GM18508 (cell line): Measurements from ENCODE around the gene PTPRZ1.
A peak's percentile ranks its signal among the peaks of the same experiment; 100 is the strongest.

Source experiments
- ATAC-seq: cut with Tn5 transposase; IDR thresholded peaks from one replicate; pipeline ENCODE4 v1.9.1; 2021; ENCODE audit warnings: moderate number of reproducible peaks; ENCODE audit not compliant: insufficient read depth, unreplicated experiment

The PTPRZ1 gene

DNA sequence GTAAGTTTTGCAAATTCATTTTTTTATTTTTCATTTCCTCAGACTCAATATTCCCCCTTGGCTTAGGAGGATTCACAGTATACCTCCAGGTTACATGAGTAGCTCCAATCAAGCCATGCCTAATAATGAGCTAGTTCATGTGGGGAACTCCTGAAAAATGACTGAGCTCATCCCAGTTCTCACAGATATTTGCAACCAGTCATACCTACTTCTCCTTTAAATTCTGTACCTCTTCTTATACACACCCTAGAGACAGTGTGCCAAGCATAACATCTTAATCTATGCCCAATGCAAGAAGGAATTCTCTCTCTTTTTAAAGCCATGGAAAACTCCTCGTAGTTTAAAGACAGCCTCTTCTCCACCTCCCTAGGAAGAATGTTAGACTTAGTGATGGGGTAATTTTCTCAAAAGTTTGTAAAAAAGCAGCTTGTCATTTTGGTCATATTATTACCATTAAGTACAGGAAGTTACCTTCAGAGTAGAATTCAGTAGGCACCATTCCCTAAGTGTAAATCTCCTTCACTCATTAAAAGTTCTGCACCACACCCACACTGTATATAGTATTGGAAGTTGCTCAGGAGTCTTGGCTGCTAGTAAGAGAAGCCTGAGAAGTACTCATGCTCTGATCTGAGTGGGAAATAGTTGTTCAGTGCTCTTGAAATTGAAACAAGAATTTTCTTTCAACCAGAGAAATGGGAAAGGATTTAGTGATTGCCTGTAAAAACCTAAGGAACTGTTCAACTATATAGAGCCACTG, 72.7 kb downstream of the PTPRZ1 start:
- ATAC-seq = no peak

- ATAC-seq = no peak
Observed at GRCh38 chr7:121953164-121953563, 80.2 kb downstream of the PTPRZ1 start.

DNA sequence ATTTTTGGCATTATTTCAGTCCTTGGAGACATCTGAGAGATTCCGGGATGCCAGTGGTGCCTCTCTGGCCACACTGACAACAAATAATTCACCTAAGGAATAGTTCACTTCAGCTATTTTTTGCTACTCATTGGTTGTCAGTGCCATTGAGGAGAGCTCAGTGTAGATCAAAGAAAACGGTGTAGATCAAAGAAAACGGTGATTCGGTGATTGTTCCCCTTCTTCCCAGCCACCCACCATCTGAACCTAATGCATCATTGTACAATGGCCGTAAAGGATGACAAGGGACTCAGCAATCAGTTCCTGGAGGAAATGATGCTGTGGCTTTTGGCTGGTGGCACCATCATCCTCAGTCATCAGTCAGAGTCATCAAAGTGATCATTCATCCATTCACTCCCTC, 80.6 kb downstream of the PTPRZ1 start:
- ATAC-seq = no peak

- no peak for ATAC-seq
Observed at GRCh38 chr7:121954803-121955202, 81.8 kb downstream of the PTPRZ1 start.

DNA sequence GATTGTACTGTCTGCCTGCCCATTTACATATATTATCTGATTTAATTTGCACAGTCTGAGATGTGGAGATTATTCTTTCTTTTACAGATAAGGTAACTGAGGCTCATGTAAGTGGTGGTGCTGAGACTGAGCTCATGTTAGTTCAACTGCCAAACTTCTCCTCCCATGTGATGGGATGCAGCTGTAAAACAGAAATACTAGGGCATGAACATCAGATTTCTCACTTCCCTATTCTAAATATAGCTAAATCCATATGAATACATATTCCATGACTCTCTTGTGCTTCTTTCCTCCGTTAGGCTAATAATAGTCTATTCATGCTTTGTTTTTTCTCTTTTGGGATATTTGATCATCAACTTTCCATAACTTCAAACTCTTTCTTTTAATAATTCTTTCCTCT, 84.7 kb downstream of the PTPRZ1 start:
- ATAC-seq = no peak

DNA sequence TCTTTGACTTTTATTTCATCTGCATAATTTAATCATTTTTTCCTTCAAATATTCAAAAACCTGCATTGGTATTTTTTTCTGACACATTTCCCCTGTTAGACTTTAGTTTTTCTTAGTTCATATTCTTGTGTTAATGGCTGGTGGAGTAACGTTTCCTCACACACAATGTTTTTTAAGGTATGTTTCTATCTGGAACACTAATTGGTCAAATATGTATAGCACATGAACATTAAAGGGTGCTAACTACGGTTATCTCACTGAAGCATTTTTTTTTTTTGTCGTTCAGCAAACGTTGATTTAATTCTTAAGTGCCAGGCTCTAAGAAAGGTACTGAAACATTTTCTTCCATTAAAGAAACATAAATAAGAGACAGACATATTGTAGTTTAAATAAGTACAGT, 87.7 kb downstream of the PTPRZ1 start:
- no peak for ATAC-seq

- ATAC-seq = no peak
Observed at GRCh38 chr7:121961089-121961867, 88.3 kb downstream of the PTPRZ1 start.

DNA sequence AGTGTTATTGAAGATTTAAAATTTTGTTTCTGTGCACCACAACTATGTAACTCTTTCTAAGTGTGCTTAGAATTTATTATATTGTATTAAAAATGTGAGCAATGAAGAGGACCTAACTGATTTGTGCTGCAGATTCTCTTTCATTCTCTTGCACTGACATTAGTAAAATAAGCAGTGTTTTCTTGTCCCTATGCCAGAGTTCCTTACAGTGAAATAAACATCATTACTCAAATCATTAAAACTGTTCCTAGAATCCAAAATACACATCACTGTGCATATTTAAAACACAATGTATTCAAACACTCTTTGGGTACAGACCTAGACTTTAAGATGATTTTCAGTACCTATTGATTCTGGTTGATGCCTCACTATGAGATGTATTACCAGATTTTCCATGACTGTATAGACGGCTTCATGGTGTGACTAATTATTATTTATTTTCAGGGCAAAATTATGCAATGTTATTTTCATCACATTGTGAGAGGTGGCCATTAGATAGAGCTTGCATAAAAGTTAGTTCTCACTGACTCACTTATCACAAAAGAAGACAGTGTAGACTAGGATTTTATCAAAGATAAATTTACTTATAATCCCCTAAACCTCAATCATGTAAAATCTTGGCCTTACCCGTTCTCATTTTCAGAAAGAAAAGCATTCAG, 93.4 kb downstream of the PTPRZ1 start:
- no peak for ATAC-seq

- ATAC-seq = no peak
Observed at GRCh38 chr7:121966935-121967332, 94.0 kb downstream of the PTPRZ1 start.

- no peak for ATAC-seq
Observed at GRCh38 chr7:121985476-121986030, 112.6 kb downstream of the PTPRZ1 start.

GRCh38 chr7:121992068-121992467, 119.1 kb downstream of the PTPRZ1 start:
- ATAC-seq = no peak

DNA sequence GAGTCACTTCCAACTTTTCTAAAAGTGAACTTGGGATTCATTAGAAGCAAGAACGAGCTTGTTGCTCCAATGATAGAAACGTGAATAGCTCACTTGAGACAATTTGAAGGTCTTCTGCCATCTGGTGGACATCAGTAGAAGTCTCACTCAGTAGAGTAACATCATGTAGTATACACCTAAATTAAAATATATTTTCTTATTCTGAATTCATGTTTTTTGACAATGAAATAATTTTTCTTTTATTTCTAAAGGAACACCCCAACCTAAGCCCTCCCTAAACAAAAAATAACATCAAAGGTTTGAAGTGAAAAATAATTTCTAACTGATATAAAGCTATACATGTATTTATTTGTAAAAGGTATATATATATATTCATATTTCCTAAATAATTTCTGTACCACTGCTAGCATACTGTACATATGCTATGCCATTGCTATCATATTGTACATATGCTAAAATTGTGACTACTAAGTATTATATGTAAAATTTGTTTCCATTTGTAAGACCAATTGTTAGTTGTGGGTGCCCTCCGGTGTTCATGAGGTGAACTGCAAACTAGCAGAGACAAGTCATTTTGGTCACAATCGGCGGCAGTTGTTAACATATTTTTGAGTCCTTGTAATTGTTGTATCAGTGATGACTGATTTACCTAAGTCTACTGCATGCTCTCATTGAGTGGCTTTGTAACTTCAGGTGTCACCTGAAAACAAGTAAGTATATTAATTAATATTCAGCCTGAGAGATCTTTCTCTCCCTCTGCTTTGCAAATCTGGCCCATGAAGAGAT, 121.9 kb downstream of the PTPRZ1 start:
- peak; percentile 97 for ATAC-seq

GRCh38 chr7:122006687-122007086, 133.7 kb downstream of the PTPRZ1 start:
- ATAC-seq = no peak

- ATAC-seq = no peak
Observed at GRCh38 chr7:122010116-122010515, 137.2 kb downstream of the PTPRZ1 start.

DNA sequence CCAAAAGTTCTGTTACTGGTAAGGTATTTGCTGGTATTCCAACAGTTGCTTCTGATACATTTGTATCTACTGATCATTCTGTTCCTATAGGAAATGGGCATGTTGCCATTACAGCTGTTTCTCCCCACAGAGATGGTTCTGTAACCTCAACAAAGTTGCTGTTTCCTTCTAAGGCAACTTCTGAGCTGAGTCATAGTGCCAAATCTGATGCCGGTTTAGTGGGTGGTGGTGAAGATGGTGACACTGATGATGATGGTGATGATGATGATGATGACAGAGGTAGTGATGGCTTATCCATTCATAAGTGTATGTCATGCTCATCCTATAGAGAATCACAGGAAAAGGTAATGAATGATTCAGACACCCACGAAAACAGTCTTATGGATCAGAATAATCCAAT, 140.1 kb downstream of the PTPRZ1 start:
- no peak for ATAC-seq

DNA sequence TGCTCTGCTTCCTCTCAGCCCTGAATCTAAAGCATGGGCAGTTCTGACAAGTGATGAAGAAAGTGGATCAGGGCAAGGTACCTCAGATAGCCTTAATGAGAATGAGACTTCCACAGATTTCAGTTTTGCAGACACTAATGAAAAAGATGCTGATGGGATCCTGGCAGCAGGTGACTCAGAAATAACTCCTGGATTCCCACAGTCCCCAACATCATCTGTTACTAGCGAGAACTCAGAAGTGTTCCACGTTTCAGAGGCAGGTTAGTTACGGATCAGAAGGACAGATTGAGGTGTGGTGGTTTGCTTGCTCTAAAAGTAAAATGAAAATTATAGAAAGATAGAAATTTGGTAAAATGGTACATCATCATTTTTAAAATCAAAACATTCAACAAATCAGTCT, 140.7 kb downstream of the PTPRZ1 start:
- ATAC-seq = no peak

DNA sequence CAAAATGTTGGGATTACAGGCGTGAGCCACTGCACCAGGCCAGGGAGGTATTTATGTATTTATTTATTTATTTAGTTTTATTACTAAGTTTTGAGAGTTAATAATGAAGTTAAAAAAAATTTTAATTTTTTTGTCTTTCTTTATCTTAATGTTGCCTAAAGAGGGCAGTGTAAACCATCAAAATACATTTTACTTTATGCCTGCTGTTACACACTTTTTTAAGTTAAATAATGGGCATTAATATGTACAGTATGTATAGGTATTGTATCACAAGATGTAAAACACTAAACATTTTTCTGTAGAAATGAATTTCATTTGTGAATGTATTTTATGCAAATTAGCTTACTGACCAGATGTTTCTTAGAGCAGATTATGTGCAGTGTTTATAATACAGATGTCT, 141.7 kb downstream of the PTPRZ1 start:
- no peak for ATAC-seq

DNA sequence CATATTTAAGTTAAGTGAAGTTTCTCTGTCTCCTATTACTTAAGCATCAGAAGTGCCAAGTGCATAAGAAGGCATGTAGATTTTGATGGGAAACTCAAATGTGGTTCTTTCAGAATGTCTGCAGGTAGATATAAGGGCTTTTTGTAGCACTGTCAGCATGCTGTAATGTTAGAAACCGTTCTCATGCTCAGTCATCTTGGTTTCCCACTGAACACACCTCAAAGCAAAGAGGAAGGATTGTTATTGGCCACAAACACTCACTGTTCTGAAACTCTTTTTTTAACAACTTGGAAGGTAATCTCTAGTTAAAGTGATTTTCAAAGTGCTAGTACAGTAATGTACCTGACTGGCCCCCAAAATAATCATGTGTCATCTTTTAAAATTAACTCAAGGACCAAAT, 145.1 kb downstream of the PTPRZ1 start:
- ATAC-seq = no peak

DNA sequence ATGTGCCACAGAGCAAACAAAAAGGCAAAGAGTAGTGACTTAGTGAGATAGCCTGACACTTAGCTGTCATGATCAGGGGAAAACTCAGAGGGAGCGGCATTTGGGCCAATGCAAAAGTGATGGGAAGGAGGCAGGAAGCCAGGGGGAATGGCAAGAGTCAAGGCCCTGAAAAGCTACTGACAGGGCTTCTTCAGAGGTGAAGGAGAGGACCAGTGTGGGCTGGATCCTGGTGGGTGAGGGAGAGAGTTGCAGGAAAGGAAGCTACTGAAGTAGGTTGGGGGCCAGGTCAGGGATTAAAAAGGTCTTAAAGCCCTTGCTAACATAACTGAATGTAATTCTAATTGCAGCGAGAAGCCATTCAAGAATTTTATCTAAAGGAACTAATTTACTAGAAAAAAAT, 154.1 kb downstream of the PTPRZ1 start:
- no peak for ATAC-seq

DNA sequence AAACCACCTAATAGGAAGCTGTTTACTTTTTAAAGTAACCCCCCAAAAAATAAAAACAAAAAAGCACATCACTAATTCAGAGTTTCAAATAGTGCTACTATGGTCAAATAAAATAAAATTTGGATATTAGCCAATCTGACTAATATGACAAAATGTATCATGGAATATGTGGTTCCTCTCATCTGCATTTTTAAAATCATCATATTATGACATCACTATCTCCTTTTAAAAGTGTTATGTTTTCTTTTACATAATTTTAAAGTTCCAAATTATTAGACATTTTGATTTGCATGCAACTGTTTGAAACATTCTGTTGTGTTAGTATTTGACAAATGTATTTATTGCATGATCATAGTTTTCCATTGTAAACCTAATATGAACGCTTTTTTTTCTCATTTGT, 160.7 kb downstream of the PTPRZ1 start:
- no peak for ATAC-seq
